GM12892 (cell line): Measurements from ENCODE around the gene EBPL.

Source experiments
- POLR2A ChIP-seq: IDR thresholded peaks from 2 replicates; pipeline ENCODE4 v1.6.1; 2011; ENCODE audit warnings: low read depth, low read length, control low read depth
- TAF1 ChIP-seq: IDR thresholded peaks from 2 replicates; pipeline ENCODE4 v1.6.1; 2011; ENCODE audit warnings: low read depth, mild to moderate bottlenecking, control low read depth, low read length, borderline replicate concordance

GRCh38 chr13:49693191-49693733 lies 2.0 kb upstream of the EBPL start:
- TF ChIP-seq TAF1 = no peak
- no peak for TF ChIP-seq POLR2A
